ENCODE measurements around the gene NEK8. TPM values are rescaled to one million over a fixed set of nuclear protein-coding genes. Genes with fewer than 3 reads are reported as not detected.

Gene NEK8
- total and polyA plus RNA-seq, 9 of the 15 experiments (the other 6 are each of a cell fraction or from before 2014, with no cell fraction given): 0.98 to 16.6 (median 4.6) TPM

- TF ChIP-seq, protein P1, sequence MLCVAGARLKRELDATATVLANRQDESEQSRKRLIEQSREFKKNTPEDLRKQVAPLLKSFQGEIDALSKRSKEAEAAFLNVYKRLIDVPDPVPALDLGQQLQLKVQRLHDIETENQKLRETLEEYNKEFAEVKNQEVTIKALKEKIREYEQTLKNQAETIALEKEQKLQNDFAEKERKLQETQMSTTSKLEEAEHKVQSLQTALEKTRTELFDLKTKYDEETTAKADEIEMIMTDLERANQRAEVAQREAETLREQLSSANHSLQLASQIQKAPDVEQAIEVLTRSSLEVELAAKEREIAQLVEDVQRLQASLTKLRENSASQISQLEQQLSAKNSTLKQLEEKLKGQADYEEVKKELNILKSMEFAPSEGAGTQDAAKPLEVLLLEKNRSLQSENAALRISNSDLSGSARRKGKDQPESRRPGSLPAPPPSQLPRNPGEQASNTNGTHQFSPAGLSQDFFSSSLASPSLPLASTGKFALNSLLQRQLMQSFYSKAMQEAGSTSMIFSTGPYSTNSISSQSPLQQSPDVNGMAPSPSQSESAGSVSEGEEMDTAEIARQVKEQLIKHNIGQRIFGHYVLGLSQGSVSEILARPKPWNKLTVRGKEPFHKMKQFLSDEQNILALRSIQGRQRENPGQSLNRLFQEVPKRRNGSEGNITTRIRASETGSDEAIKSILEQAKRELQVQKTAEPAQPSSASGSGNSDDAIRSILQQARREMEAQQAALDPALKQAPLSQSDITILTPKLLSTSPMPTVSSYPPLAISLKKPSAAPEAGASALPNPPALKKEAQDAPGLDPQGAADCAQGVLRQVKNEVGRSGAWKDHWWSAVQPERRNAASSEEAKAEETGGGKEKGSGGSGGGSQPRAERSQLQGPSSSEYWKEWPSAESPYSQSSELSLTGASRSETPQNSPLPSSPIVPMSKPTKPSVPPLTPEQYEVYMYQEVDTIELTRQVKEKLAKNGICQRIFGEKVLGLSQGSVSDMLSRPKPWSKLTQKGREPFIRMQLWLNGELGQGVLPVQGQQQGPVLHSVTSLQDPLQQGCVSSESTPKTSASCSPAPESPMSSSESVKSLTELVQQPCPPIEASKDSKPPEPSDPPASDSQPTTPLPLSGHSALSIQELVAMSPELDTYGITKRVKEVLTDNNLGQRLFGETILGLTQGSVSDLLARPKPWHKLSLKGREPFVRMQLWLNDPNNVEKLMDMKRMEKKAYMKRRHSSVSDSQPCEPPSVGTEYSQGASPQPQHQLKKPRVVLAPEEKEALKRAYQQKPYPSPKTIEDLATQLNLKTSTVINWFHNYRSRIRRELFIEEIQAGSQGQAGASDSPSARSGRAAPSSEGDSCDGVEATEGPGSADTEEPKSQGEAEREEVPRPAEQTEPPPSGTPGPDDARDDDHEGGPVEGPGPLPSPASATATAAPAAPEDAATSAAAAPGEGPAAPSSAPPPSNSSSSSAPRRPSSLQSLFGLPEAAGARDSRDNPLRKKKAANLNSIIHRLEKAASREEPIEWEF (CRISPR knock-in tag; IDR thresholded peaks at IDR 0.05): no peak
- peak; percentile 58 for TF ChIP-seq ZBTB17 (CRISPR knock-in tag; IDR thresholded peaks at IDR 0.05)
- TF ChIP-seq CREB3L1 (IDR thresholded peaks at IDR 0.05; ENCODE audit: borderline replicate concordance, low read depth): no peak
- TF ChIP-seq PHF8 (IDR thresholded peaks at IDR 0.05; ENCODE audit: borderline replicate concordance, low read length): peak; percentile 83; the same call in 1 of the 2 replicates
- TF ChIP-seq ZNF324 (CRISPR knock-in tag; IDR thresholded peaks at IDR 0.05): no peak
- no peak for TF ChIP-seq ZNF780A (CRISPR knock-in tag; IDR thresholded peaks at IDR 0.05)
- peak; percentile 17; the same call in 1 of the 2 replicates for TF ChIP-seq NFRKB (IDR thresholded peaks at IDR 0.05; ENCODE audit: low read depth)
- no peak for TF ChIP-seq TSHZ1 (CRISPR knock-in tag; IDR thresholded peaks at IDR 0.05)
- TF ChIP-seq RBM15 (IDR thresholded peaks at IDR 0.05; ENCODE audit: insufficient read depth, low read length): no peak
- no peak for TF ChIP-seq MEF2A (IDR thresholded peaks at IDR 0.05; ENCODE audit: control insufficient read depth, low read depth, low read length)
- TF ChIP-seq EWSR1 (IDR thresholded peaks at IDR 0.05; ENCODE audit: borderline replicate concordance, low read depth, partially characterized antibody): no peak
- TF ChIP-seq ZNF444 (CRISPR knock-in tag; IDR thresholded peaks at IDR 0.05): no peak
- TF ChIP-seq, protein P2, sequence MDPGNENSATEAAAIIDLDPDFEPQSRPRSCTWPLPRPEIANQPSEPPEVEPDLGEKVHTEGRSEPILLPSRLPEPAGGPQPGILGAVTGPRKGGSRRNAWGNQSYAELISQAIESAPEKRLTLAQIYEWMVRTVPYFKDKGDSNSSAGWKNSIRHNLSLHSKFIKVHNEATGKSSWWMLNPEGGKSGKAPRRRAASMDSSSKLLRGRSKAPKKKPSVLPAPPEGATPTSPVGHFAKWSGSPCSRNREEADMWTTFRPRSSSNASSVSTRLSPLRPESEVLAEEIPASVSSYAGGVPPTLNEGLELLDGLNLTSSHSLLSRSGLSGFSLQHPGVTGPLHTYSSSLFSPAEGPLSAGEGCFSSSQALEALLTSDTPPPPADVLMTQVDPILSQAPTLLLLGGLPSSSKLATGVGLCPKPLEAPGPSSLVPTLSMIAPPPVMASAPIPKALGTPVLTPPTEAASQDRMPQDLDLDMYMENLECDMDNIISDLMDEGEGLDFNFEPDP (CRISPR knock-in tag; IDR thresholded peaks at IDR 0.05): 0 out of 2 replicates have a peak, but pooled peaks have one; percentile 28
These were observed 17.5 kb upstream of the NEK8 start (continued) for GRCh38 chr17:28710861-28711722.

Data from K562 (cell line).